Stimulated activated CD8-positive, alpha-beta memory T cell treated with anti-CD3 and anti-CD28 coated beads, Interleukin-7, amount 100 ng/mL, for 4 hours (primary cell): ENCODE data around the gene NEK11.
"Not testable (repeated sequence)": the region's sequence is repeated elsewhere in the genome, so short reads cannot be mapped to it uniquely, and the experiment has no call there.

Experiments used
- DNase-seq, 2 donors: peaks; one replicate each; pipeline ENCODE4 v3.0.0-alpha.2; 2020; ENCODE audit warnings: low read depth in 2 of 2

Gene NEK11

GRCh38 chr3:131299836-131300235 lies 273.2 kb downstream of the NEK11 start:
- no peak for DNase-seq

GRCh38 chr3:131303848-131304247 lies 277.2 kb downstream of the NEK11 start:
- DNase-seq = no peak

- DNase-seq = no peak
Measured at GRCh38 chr3:131304890-131305289, 278.2 kb downstream of the NEK11 start.

GRCh38 chr3:131306242-131306641 lies 279.6 kb downstream of the NEK11 start:
- no peak for DNase-seq

GRCh38 chr3:131314318-131314717 lies 287.6 kb downstream of the NEK11 start:
- DNase-seq = no peak

GRCh38 chr3:131315162-131315561 lies 288.5 kb downstream of the NEK11 start:
- no peak for DNase-seq

- DNase-seq = no peak
Measured at GRCh38 chr3:131317667-131318066, 291.0 kb downstream of the NEK11 start.

GRCh38 chr3:131323014-131323413 lies 296.3 kb downstream of the NEK11 start:
- no peak for DNase-seq

- DNase-seq = no peak
Measured at GRCh38 chr3:131323792-131324191, 297.1 kb downstream of the NEK11 start.

GRCh38 chr3:131324923-131325322 lies 298.2 kb downstream of the NEK11 start:
- DNase-seq = no peak

- no peak for DNase-seq
Measured at GRCh38 chr3:131326307-131326706, 299.6 kb downstream of the NEK11 start.

GRCh38 chr3:131328721-131329120 lies 302.0 kb downstream of the NEK11 start:
- no peak for DNase-seq

GRCh38 chr3:131329774-131330173 lies 303.1 kb downstream of the NEK11 start:
- no peak for DNase-seq

GRCh38 chr3:131331456-131332085 lies 304.9 kb downstream of the NEK11 start:
- DNase-seq = not testable (repeated sequence)

GRCh38 chr3:131338948-131339640 lies 312.4 kb downstream of the NEK11 start:
- no peak for DNase-seq

- no peak for DNase-seq
Measured at GRCh38 chr3:131341761-131342160, 315.1 kb downstream of the NEK11 start.

- DNase-seq = no peak
Measured at GRCh38 chr3:131348911-131349310, 322.2 kb downstream of the NEK11 start.

GRCh38 chr3:131349454-131349853 lies 322.8 kb downstream of the NEK11 start:
- DNase-seq = no peak

GRCh38 chr3:131349946-131350347 lies 323.3 kb downstream of the NEK11 start:
- no peak for DNase-seq

GRCh38 chr3:131350506-131350905 lies 323.8 kb downstream of the NEK11 start:
- no peak for DNase-seq

GRCh38 chr3:131353016-131353877 lies 326.6 kb downstream of the NEK11 start:
- DNase-seq = no peak

- no peak for DNase-seq
Measured at GRCh38 chr3:131353986-131354385, 327.3 kb downstream of the NEK11 start.
